DOHH2 (cell line): Measurements from ENCODE around the gene NAP1L1.

ENCODE experiments used
- H3F3A ChIP-seq: fragments of 200-600 bp; sonication (generic), shearing (Covaris generic); 2 replicates; pipeline ENCODE4 v1.6.0; 2016; ENCODE audit warnings: antibody characterized with exemption, mild to moderate bottlenecking; ENCODE audit not compliant: control insufficient read depth, insufficient read depth
- H3K27ac ChIP-seq: fragments of 200-600 bp; sonication (generic); 2 replicates; pipeline ENCODE4 v1.5.1; 2014; ENCODE audit warnings: low read depth, mild to moderate bottlenecking, low read length, moderate library complexity
- H3K27me3 ChIP-seq: fragments of 200-600 bp; sonication (generic); 2 replicates; pipeline ENCODE4 v1.6.1; 2014; ENCODE audit warnings: mild to moderate bottlenecking, low read length, mixed read lengths; ENCODE audit not compliant: control insufficient read depth
- H3K36me3 ChIP-seq: fragments of 200-600 bp; sonication (generic); 2 replicates; pipeline ENCODE4 v1.6.1; 2014; ENCODE audit warnings: mild to moderate bottlenecking, low read length, moderate library complexity, mixed read lengths; ENCODE audit not compliant: control insufficient read depth
- H3K4me1 ChIP-seq: fragments of 200-600 bp; sonication (generic); 2 replicates; pipeline ENCODE4 v1.6.1; 2014; ENCODE audit warnings: mild to moderate bottlenecking, low read length, mixed read lengths; ENCODE audit not compliant: control insufficient read depth
- H3K4me2 ChIP-seq: fragments of 200-600 bp; sonication (generic); 2 replicates; pipeline ENCODE4 v1.6.0; 2014; ENCODE audit warnings: mild to moderate bottlenecking, low read length, moderate library complexity
- H3K4me3 ChIP-seq: fragments of 200-600 bp; sonication (generic); 2 replicates; pipeline ENCODE4 v1.5.1; 2014; ENCODE audit warnings: mild to moderate bottlenecking, low read length, mixed read lengths
- H3K79me2 ChIP-seq: fragments of 200-600 bp; sonication (generic); 2 replicates; pipeline ENCODE4 v1.6.1; 2014; ENCODE audit warnings: mild to moderate bottlenecking, low read length, mixed read lengths; ENCODE audit not compliant: control insufficient read depth
- H3K9me2 ChIP-seq: fragments of 200-600 bp; sonication (generic); replicated peaks from 2 replicates; pipeline ENCODE4 v1.6.1; 2014; ENCODE audit warnings: mild to moderate bottlenecking, low read length, mixed read lengths; ENCODE audit not compliant: control insufficient read depth
- H3K9me3 ChIP-seq: fragments of 200-600 bp; sonication (generic); 2 replicates; pipeline ENCODE4 v1.6.1; 2014; ENCODE audit warnings: antibody characterized with exemption, low read length, mixed read lengths; ENCODE audit not compliant: control insufficient read depth, insufficient read depth
- H4K20me1 ChIP-seq: fragments of 200-600 bp; sonication (generic); 2 replicates; pipeline ENCODE4 v1.6.0; 2014; ENCODE audit warnings: low read depth, mild to moderate bottlenecking, antibody characterized with exemption, low read length, moderate library complexity; ENCODE audit not compliant: control insufficient read depth, insufficient read depth
- EZH2phosphoT487 ChIP-seq: fragments of 200-600 bp; sonication (generic); IDR thresholded peaks from 2 replicates; pipeline ENCODE4 v1.6.1; 2017; ENCODE audit warnings: borderline replicate concordance, mild to moderate bottlenecking, antibody characterized with exemption, low read length, moderate library complexity, mixed read lengths
- TF ChIP-seq, protein P1 (sequence below): fragments of 200-600 bp; sonication (generic); IDR thresholded peaks from one replicate; pipeline ENCODE4 v1.5.1; 2014; ENCODE audit warnings: antibody characterized with exemption, mild to moderate bottlenecking, low read depth, low read length; ENCODE audit not compliant: poor library complexity, severe bottlenecking

The NAP1L1 gene

DNA sequence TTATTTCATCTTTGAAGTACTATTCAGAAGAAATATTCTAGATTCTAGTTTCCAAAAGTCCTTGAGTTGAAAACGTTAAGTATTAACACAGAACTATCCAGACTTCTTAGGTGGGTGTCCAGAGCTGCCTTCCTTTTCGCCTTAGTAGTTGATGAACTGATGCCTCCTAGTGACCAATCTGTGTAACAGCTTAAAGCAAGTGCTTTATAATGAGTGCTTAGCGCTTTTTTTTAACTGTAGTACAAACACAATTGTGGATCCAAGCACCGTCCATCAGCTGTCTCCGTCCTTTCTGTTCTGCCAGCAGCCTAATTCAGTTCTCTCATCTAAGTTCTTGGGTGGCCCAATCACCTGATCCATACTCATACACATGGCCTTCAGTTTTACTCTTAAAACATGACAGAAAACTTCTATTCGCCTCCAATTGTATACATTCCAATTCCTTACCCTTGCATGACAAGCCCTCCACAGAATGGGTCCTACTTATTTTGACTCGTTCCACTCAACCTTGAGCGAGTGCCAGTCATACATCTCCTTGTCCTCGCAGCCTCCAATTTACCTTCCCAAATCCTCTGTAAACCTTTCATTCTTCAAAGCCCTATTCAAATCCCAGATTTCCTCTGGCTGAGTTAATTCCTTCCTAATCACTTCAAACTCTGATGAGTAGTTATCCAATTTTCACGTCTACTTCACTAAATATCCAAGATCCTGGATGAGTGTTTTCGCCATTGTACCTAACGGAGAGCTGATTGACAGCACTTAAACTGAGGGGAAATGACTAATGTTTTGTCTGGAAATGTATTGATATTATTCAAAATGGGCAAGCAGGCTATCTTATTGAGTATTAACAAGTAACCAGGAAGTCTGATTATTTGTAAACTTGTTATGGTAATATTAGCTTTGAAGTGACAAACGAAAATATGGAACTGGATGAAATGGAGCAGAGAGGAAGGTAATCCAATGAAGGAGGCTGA is 47.1 kb downstream of the NAP1L1 start:
- no peaks in the 10 kb centered on the region for H3K9me2 ChIP-seq
- TF ChIP-seq EZH2phosphoT487, result no peak
- TF ChIP-seq, protein P1, sequence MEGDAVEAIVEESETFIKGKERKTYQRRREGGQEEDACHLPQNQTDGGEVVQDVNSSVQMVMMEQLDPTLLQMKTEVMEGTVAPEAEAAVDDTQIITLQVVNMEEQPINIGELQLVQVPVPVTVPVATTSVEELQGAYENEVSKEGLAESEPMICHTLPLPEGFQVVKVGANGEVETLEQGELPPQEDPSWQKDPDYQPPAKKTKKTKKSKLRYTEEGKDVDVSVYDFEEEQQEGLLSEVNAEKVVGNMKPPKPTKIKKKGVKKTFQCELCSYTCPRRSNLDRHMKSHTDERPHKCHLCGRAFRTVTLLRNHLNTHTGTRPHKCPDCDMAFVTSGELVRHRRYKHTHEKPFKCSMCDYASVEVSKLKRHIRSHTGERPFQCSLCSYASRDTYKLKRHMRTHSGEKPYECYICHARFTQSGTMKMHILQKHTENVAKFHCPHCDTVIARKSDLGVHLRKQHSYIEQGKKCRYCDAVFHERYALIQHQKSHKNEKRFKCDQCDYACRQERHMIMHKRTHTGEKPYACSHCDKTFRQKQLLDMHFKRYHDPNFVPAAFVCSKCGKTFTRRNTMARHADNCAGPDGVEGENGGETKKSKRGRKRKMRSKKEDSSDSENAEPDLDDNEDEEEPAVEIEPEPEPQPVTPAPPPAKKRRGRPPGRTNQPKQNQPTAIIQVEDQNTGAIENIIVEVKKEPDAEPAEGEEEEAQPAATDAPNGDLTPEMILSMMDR, result peak; percentile 78
- peaks cover 20% of the 10 kb centered on the region for H4K20me1 ChIP-seq
- H3F3A ChIP-seq, result peaks cover 67% of the 10 kb centered on the region
- H3K9me3 ChIP-seq, result no peaks in the 10 kb centered on the region
- no peak overlapping the region for H3K4me3 ChIP-seq
- no peaks in the 10 kb centered on the region for H3K36me3 ChIP-seq
- H3K27ac ChIP-seq, result no peak overlapping the region
- peaks cover 16% of the 10 kb centered on the region for H3K27me3 ChIP-seq
- H3K79me2 ChIP-seq, result no peaks in the 10 kb centered on the region
- H3K4me2 ChIP-seq, result peak overlapping the region; percentile 15; the same call in 1 of the 2 replicates
- H3K4me1 ChIP-seq, result peaks cover 11% of the 10 kb centered on the region

DNA sequence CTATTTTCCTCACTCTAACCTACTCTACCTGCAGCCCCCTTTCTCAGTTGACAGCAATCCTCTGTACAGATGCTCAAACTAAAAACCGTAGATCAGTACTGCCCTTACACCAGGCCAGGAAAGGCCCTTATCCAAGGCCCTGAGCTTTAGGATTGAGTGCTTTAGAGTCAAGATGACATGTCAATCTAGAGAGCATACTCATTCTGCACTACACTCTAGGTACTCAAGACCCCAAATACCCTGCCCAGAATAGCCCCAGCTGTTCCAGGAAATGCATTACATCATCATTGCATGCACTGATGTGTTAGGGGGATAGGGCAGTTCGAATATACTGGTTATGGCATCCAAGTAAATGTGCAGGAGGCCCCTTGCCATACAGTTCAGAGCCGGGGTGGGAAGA is 49.4 kb downstream of the NAP1L1 start:
- Histone ChIP-seq H3F3A (peaks cover 46% of the 10 kb centered on the region), H3K4me3 (no peak overlapping the region), H3K4me2 (no peak overlapping the region), H3K9me3 (no peaks in the 10 kb centered on the region), H3K36me3 (no peaks in the 10 kb centered on the region), H4K20me1 (peaks cover 6% of the 10 kb centered on the region; the same call in 1 of the 2 replicates), H3K27ac (no peak overlapping the region), H3K27me3 (peaks cover 38% of the 10 kb centered on the region), H3K79me2 (no peaks in the 10 kb centered on the region), H3K4me1 (peaks cover 26% of the 10 kb centered on the region), H3K9me2 (no peaks in the 10 kb centered on the region)
- TF ChIP-seq, protein P1, result no peak
- TF ChIP-seq EZH2phosphoT487, result no peak

DNA sequence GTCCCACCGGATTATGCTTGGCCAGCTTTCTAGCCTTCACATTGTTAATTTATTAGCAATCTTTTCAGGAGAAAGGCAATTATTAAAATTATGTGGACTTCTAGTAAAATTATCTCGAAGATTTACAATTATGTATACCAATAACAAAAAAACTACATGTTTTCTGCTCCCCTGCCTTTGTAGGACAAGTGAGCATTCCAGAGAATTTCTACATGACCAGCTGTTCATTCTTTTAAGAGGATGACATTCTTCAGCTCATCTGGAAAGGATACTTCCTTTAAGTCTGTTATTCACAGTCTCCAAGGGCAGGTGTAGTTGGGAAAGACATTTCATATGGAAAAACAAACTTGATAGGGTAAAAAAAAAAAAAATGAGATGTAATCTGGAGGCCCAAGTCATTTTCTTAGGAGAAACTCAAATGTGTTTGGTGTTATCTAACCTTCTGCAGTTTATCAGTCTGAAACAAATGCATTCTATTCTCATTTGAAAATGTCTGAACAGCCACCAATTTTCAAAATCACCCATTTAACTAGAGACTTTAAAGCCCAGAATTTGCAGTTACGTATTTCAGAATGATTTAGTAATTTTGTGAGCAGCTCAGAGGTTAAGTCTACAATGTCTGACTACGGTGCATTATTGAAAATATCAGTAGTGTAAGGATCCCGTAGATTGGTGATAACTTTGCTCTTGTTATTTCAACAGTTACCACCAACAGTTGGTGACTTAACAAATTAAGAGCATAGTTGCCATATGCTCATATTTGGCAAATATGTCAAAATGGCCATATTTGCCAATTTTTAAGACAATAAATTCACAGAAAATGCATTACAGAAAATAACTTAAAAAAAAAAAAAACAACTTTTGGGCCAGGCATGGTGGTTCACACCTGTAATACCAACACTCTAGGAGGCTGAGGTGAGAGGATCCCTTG is 51.1 kb downstream of the NAP1L1 start:
- Histone ChIP-seq H3F3A (peaks cover 29% of the 10 kb centered on the region), H3K9me2 (no peaks in the 10 kb centered on the region), H3K4me2 (peak overlapping the region; percentile 99; the same call in 1 of the 2 replicates), H3K4me1 (peaks cover 26% of the 10 kb centered on the region), H3K9me3 (no peaks in the 10 kb centered on the region), H3K36me3 (no peaks in the 10 kb centered on the region), H3K4me3 (no peak overlapping the region), H3K27me3 (peaks cover 53% of the 10 kb centered on the region), H4K20me1 (peaks cover 3% of the 10 kb centered on the region; the same call in 1 of the 2 replicates), H3K27ac (no peak overlapping the region), H3K79me2 (no peaks in the 10 kb centered on the region)
- TF ChIP-seq, protein P1, result no peak
- no peak for TF ChIP-seq EZH2phosphoT487
